ENCODE measurements around the gene TMEM236. TPM values are rescaled to one million over a fixed set of nuclear protein-coding genes. Genes with fewer than 3 reads are reported as not detected.

TMEM236 gene
- total and polyA plus RNA-seq, 2 donors (not counting 3 experiments of a cell fraction or from before 2014, with no cell fraction given): 0.24 to 0.29 TPM

DNA sequence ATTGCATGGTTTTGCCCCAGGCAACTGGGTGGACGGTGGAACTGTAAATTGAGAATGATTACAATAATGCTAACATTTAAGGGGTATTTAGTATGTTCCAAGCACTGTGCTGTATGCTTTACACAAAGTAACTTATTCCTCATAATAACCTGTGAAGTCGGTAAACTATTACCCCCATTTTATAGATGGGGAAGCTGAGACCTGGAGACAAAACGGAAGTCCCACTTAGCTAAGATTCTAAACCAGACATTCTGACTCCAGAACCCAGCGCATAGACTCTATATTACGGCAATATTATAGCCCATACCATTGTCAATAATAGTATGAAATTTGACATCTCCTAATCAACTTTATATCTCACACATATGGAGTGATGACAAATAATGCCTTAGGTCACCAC, 39.9 kb upstream of the TMEM236 start:
- H3K9me1 ChIP-seq (replicated peaks; ENCODE audit: control insufficient read depth, extremely low read depth, insufficient read depth, low read length): no peaks in the 10 kb centered on the region
- H4K20me1 ChIP-seq (replicated peaks; ENCODE audit: control insufficient read depth, extremely low read depth, insufficient read depth, low read length): no peaks in the 10 kb centered on the region
- TF ChIP-seq JUN (IDR thresholded peaks at IDR 0.05; ENCODE audit: borderline replicate concordance, insufficient read depth, insufficient read length, low read depth) (no peak), MYC (IDR thresholded peaks at IDR 0.05; ENCODE audit: low read depth, low read length) (no peak), EZH2 (IDR thresholded peaks at IDR 0.05; ENCODE audit: borderline replicate concordance, low read depth, low read length, severe bottlenecking) (no peak), POLR2AphosphoS5 (IDR thresholded peaks at IDR 0.05; ENCODE audit: insufficient read depth, low read depth, low read length) (no peak), FOS (IDR thresholded peaks at IDR 0.05; ENCODE audit: borderline replicate concordance, insufficient read depth, low read length) (no peak), GATA2 (IDR thresholded peaks at IDR 0.05; ENCODE audit: insufficient read depth, insufficient read length, low read depth, low read length) (no peak), POLR2A (IDR thresholded peaks at IDR 0.05; ENCODE audit: low read depth, low read length) (no peak)
- TF ChIP-seq, protein P1, sequence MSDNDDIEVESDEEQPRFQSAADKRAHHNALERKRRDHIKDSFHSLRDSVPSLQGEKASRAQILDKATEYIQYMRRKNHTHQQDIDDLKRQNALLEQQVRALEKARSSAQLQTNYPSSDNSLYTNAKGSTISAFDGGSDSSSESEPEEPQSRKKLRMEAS (IDR thresholded peaks at IDR 0.05; ENCODE audit: insufficient read depth, insufficient read length): no peak
- TF ChIP-seq, protein P2, sequence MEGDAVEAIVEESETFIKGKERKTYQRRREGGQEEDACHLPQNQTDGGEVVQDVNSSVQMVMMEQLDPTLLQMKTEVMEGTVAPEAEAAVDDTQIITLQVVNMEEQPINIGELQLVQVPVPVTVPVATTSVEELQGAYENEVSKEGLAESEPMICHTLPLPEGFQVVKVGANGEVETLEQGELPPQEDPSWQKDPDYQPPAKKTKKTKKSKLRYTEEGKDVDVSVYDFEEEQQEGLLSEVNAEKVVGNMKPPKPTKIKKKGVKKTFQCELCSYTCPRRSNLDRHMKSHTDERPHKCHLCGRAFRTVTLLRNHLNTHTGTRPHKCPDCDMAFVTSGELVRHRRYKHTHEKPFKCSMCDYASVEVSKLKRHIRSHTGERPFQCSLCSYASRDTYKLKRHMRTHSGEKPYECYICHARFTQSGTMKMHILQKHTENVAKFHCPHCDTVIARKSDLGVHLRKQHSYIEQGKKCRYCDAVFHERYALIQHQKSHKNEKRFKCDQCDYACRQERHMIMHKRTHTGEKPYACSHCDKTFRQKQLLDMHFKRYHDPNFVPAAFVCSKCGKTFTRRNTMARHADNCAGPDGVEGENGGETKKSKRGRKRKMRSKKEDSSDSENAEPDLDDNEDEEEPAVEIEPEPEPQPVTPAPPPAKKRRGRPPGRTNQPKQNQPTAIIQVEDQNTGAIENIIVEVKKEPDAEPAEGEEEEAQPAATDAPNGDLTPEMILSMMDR (IDR thresholded peaks at IDR 0.05; ENCODE audit: extremely low read depth in 1 of 2, insufficient read depth in 1 of 2, low read depth in 1 of 2, low read length in 2 of 2): no peak
- no peaks in the 10 kb centered on the region for H3K9me3 ChIP-seq (replicated peaks; ENCODE audit: control insufficient read depth, insufficient read depth, low read length)
- no peak overlapping the region for H2AFZ ChIP-seq (ENCODE audit: low read depth, low read length)
- no peaks in the 10 kb centered on the region for H3K27me3 ChIP-seq (ENCODE audit: control insufficient read depth in 2 of 2, insufficient read depth in 2 of 2, low read length in 2 of 2)
- no peak overlapping the region for H3K9ac ChIP-seq (replicated peaks; ENCODE audit: extremely low read depth, insufficient read depth, low read length)
- POLR2A ChIA-PET: no interaction called here
- H3K4me1 ChIP-seq (ENCODE audit: control insufficient read depth, extremely low read depth, insufficient read depth, low read length): no peaks in the 10 kb centered on the region
- CTCF ChIA-PET: no interaction called here
- no peak for DNase-seq (ENCODE audit: low read depth, low spot score)
- no peak overlapping the region for H3K4me3 ChIP-seq (replicated peaks in 1 of 3; ENCODE audit: insufficient read depth in 1 of 3, low read depth in 1 of 3, low read length in 3 of 3)
- no peak for FAIRE-seq
- dilution Hi-C loops (cut with MboI; ENCODE audit: extremely low pct_ligation_motif_present, low sequenced_read_pairs): no loop called here
- intact Hi-C loops (cut with micrococcal nuclease): no loop called here
- no peak overlapping the region for H3K4me2 ChIP-seq (ENCODE audit: insufficient read depth, low read length)
- BruUV-seq (replicated peaks): no TSS peak
- no peaks in the 10 kb centered on the region for H3K79me2 ChIP-seq (ENCODE audit: control insufficient read depth, insufficient read depth, low read length)
- H3K27ac ChIP-seq (ENCODE audit: insufficient read depth, low read depth, low read length): no peak overlapping the region
- H3K36me3 ChIP-seq (ENCODE audit: control insufficient read depth in 2 of 2, extremely low read depth in 1 of 2, insufficient read depth in 2 of 2, low read length in 2 of 2): peaks cover 3 to 11% of the 10 kb centered on the region in 2 experiments
